HPDE6-E6E7 (cell line): Measurements from ENCODE around the gene ELP4.

Experiments used
- DNase-seq: peaks from one replicate; pipeline ENCODE4 v3.0.0; 2011; ENCODE audit warnings: missing footprints; ENCODE audit errors: extremely low spot score

The ELP4 gene

GRCh38 chr11:31772412-31772811, 262.8 kb downstream of the ELP4 start:
- DNase-seq = no peak

- no peak for DNase-seq
These were observed 269.8 kb downstream of the ELP4 start for GRCh38 chr11:31779374-31779791.

GRCh38 chr11:31780078-31780477, 270.5 kb downstream of the ELP4 start:
- DNase-seq = no peak

- no peak for DNase-seq
These were observed 271.0 kb downstream of the ELP4 start for GRCh38 chr11:31780480-31780971.

- no peak for DNase-seq
These were observed 272.7 kb downstream of the ELP4 start for GRCh38 chr11:31782257-31782656.

- no peak for DNase-seq
These were observed 273.7 kb downstream of the ELP4 start for GRCh38 chr11:31783252-31783651.

GRCh38 chr11:31784611-31785010, 275.0 kb downstream of the ELP4 start:
- no peak for DNase-seq

- no peak for DNase-seq
These were observed 277.6 kb downstream of the ELP4 start for GRCh38 chr11:31786996-31787685.

GRCh38 chr11:31788085-31788484, 278.5 kb downstream of the ELP4 start:
- DNase-seq = no peak

GRCh38 chr11:31790649-31791048, 281.1 kb downstream of the ELP4 start:
- no peak for DNase-seq

GRCh38 chr11:31792036-31792435, 282.5 kb downstream of the ELP4 start:
- no peak for DNase-seq

- no peak for DNase-seq
These were observed 282.9 kb downstream of the ELP4 start for GRCh38 chr11:31792456-31792855.

- DNase-seq = no peak
These were observed 283.7 kb downstream of the ELP4 start for GRCh38 chr11:31793264-31793663.

GRCh38 chr11:31794548-31794947, 285.0 kb downstream of the ELP4 start:
- DNase-seq = no peak

- no peak for DNase-seq
These were observed 286.3 kb downstream of the ELP4 start for GRCh38 chr11:31795706-31796498.

GRCh38 chr11:31796499-31797189, 287.1 kb downstream of the ELP4 start:
- no peak for DNase-seq

GRCh38 chr11:31797190-31798056, 287.9 kb downstream of the ELP4 start:
- DNase-seq = no peak

- no peak for DNase-seq
These were observed 288.5 kb downstream of the ELP4 start for GRCh38 chr11:31798057-31798553.

GRCh38 chr11:31798554-31799434, 289.2 kb downstream of the ELP4 start:
- no peak for DNase-seq
